RWPE1 (cell line): ENCODE measurements around the gene OR52W1.

ENCODE experiments used
- CTCF ChIA-PET: fragments of 350-600 bp; sonication (Branson Sonifier 250); formaldehyde crosslinking; extraction: SDS; loops from one replicate; lab custom pipeline; 2021; lab: Yijun Ruan, JAX
- POLR2A ChIA-PET: fragments of 400-600 bp; formaldehyde crosslinking; extraction: SDS; loops from one replicate; lab custom pipeline; 2020; ENCODE audit warnings: antibody characterized with exemption; ENCODE audit not compliant: low non-redundant PET; lab: Yijun Ruan, JAX
- DNase-seq: peaks from one replicate; pipeline ENCODE4 v3.0.0; 2012; ENCODE audit warnings: low spot score
- H3K27ac ChIP-seq: fragments of 450-650 bp; 2 replicates; pipeline ENCODE4 v1.5.1; 2017
- CTCF ChIP-seq: fragments of 450-650 bp; conservative IDR thresholded peaks from 2 replicates; pipeline ENCODE4 v1.5.1; 2017; ENCODE audit warnings: low read depth, mild to moderate bottlenecking

Gene OR52W1

GRCh38 chr11:6191742-6192141, 7.3 kb upstream of the OR52W1 start:
- no peak overlapping the region for H3K27ac ChIP-seq
- no peak for DNase-seq
- ChIA-PET POLR2A (no interaction called here), CTCF (no interaction called here)
- TF ChIP-seq CTCF: no peak

- no peak overlapping the region for H3K27ac ChIP-seq
- no peak for DNase-seq
- CTCF ChIA-PET: no interaction called here
- no peak for TF ChIP-seq CTCF
- POLR2A ChIA-PET: no interaction called here
Observed at GRCh38 chr11:6194065-6194581, 4.9 kb upstream of the OR52W1 start.

- TF ChIP-seq CTCF: no peak
- DNase-seq: no peak
- ChIA-PET POLR2A (no interaction called here), CTCF (interaction anchor here (0.6 kb wide), 1 partner anchor 157 kb away, joined by 3 read pairs; no protein-coding TSS in a partner anchor)
- H3K27ac ChIP-seq: no peak overlapping the region
Observed at GRCh38 chr11:6196396-6196795, 2.6 kb upstream of the OR52W1 start.

GRCh38 chr11:6197466-6198200, 1.4 kb upstream of the OR52W1 start:
- POLR2A ChIA-PET: no interaction called here
- DNase-seq: no peak
- no peak for TF ChIP-seq CTCF
- H3K27ac ChIP-seq: no peak overlapping the region
- CTCF ChIA-PET: no interaction called here

GRCh38 chr11:6200975-6201374, 2.0 kb downstream of the OR52W1 start:
- CTCF ChIA-PET: no interaction called here
- POLR2A ChIA-PET: interaction anchor here (0.6 kb wide), 1 partner anchor 33 kb away, joined by 3 read pairs; no protein-coding TSS in a partner anchor
- DNase-seq: no peak
- TF ChIP-seq CTCF: no peak
- no peak overlapping the region for H3K27ac ChIP-seq

- POLR2A ChIA-PET: interaction anchor here (0.6 kb wide), 1 partner anchor 32 kb away, joined by 3 read pairs; no protein-coding TSS in a partner anchor
- DNase-seq: no peak
- CTCF ChIA-PET: no interaction called here
- no peak overlapping the region for H3K27ac ChIP-seq
- no peak for TF ChIP-seq CTCF
Observed at GRCh38 chr11:6201481-6201880, 2.5 kb downstream of the OR52W1 start.
